GM18517 (cell line): ENCODE measurements around the gene EZR.

Experiments
- ATAC-seq: cut with Tn5 transposase; IDR thresholded peaks from one replicate; pipeline ENCODE4 v1.9.1; 2021; ENCODE audit warnings: mild to moderate bottlenecking, moderate library complexity; ENCODE audit not compliant: unreplicated experiment

Gene EZR

GRCh38 chr6:158819977-158820622 lies 932 bp upstream of the EZR start:
- ATAC-seq: no peak

GRCh38 chr6:158818581-158819212 lies 471 bp downstream of the EZR start:
- ATAC-seq: peak; percentile 29

- no peak for ATAC-seq
Observed at GRCh38 chr6:158817728-158818580, 1.2 kb downstream of the EZR start.

- ATAC-seq: no peak
Observed at GRCh38 chr6:158816803-158817727, 2.1 kb downstream of the EZR start.

GRCh38 chr6:158816329-158816728 lies 2.8 kb downstream of the EZR start:
- peak; percentile 36 for ATAC-seq

- ATAC-seq: no peak
Observed at GRCh38 chr6:158815907-158816306, 3.3 kb downstream of the EZR start.

- ATAC-seq: no peak
Observed at GRCh38 chr6:158815379-158815724, 3.8 kb downstream of the EZR start.

- ATAC-seq: no peak
Observed at GRCh38 chr6:158813032-158813431, 6.1 kb downstream of the EZR start.

GRCh38 chr6:158812611-158813010 lies 6.6 kb downstream of the EZR start:
- ATAC-seq: no peak

- ATAC-seq: no peak
Observed at GRCh38 chr6:158810155-158811095, 8.7 kb downstream of the EZR start.

- ATAC-seq: peak; percentile 62
Observed at GRCh38 chr6:158808941-158809678, 10.1 kb downstream of the EZR start.

- ATAC-seq: no peak
Observed at GRCh38 chr6:158808442-158808833, 10.7 kb downstream of the EZR start.

GRCh38 chr6:158807515-158808441 lies 11.4 kb downstream of the EZR start:
- no peak for ATAC-seq

GRCh38 chr6:158805698-158806377 lies 13.3 kb downstream of the EZR start:
- ATAC-seq: no peak

- no peak for ATAC-seq
Observed at GRCh38 chr6:158804207-158804606, 15.0 kb downstream of the EZR start.

GRCh38 chr6:158803733-158804143 lies 15.4 kb downstream of the EZR start:
- ATAC-seq: peak; percentile 48

- ATAC-seq: no peak
Observed at GRCh38 chr6:158801655-158802294, 17.4 kb downstream of the EZR start.
